ENCODE data around the gene MYO10.

The MYO10 gene

DNA sequence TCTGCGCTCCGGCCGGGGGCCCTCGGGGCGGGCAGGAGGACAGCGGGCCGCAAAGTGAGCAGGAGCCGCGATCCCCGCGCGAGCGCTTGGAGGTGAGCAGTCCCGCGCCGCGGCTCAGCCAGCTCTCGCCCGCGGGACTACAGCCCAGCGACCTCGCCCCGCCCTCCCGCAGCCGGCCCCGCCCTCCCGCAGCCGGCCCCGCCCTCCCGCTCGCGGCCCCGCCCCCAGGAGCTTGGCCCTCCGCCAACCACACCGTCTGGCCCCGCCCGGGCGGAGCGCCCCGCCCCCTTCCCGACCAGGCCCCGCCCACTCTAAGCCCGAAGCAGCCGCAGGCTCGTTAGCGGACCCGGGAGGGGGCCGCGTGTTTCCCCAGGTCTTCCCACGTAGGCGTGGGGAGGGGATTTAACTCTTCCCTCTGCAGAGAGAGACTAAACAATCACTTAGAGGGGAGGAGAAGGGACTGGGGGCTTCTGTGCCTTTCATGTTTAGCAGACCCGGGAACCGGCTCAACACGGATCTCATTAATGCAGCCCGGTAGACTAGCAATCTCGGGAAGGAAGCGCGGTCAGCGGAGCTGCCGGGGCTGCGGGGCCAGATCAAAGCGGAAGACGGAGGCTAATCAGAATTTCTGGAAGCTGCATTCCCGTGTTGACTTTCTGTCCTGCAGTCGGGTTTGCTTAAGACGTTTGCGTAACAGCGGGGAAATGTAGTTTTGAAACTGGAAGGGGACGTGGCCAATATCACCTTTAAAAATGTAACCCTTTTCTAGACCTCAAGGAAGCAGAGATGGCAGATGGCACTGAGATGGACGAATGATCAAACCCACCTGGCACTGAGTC lies at the start of gene MYO10 (continued):
- TF ChIP-seq, protein P1, sequence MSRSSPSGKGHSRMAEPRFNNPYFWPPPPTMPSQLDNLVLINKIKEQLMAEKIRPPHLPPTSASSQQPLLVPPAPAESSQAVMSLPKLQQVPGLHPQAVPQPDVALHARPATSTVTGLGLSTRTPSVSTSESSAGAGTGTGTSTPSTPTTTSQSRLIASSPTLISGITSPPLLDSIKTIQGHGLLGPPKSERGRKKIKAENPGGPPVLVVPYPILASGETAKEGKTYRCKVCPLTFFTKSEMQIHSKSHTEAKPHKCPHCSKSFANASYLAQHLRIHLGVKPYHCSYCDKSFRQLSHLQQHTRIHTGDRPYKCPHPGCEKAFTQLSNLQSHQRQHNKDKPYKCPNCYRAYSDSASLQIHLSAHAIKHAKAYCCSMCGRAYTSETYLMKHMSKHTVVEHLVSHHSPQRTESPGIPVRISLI (tag by site-specific recombination; IDR thresholded peaks at IDR 0.05), result no peak
- TF ChIP-seq ZNF768 (tag by site-specific recombination; IDR thresholded peaks at IDR 0.05) (no peak), EGR2 (tag by site-specific recombination; IDR thresholded peaks at IDR 0.05; ENCODE audit: low read depth) (peak; percentile 78), ZBTB21 (tag by site-specific recombination; IDR thresholded peaks at IDR 0.05) (no peak), BCL11B (tag by site-specific recombination; IDR thresholded peaks at IDR 0.05; ENCODE audit: low read depth) (peak; percentile 64; the same call in 1 of the 2 replicates), TRIM28 (IDR thresholded peaks at IDR 0.05; ENCODE audit: borderline replicate concordance, low read length) (no peak), KLF8 (tag by site-specific recombination; IDR thresholded peaks at IDR 0.05) (peak; percentile 95), ZNF521 (tag by site-specific recombination; IDR thresholded peaks at IDR 0.05) (no peak), PRDM1 (tag by site-specific recombination; IDR thresholded peaks at IDR 0.05) (0 out of 2 replicates have a peak, but pooled peaks have one; percentile 23), SCRT1 (tag by site-specific recombination; IDR thresholded peaks at IDR 0.05; ENCODE audit: borderline replicate concordance) (no peak), HOXD13 (CRISPR knock-in tag; IDR thresholded peaks at IDR 0.05; ENCODE audit: borderline replicate concordance) (no peak), ZNF624 (tag by site-specific recombination; IDR thresholded peaks at IDR 0.05) (no peak), ZBTB8A (tag by site-specific recombination; IDR thresholded peaks at IDR 0.05) (peak; percentile 7; the same call in 1 of the 2 replicates), ZNF140 (tag by site-specific recombination; IDR thresholded peaks at IDR 0.05) (no peak), ZNF76 (tag by site-specific recombination; IDR thresholded peaks at IDR 0.05; ENCODE audit: borderline replicate concordance, low read depth) (peak; percentile 15; the same call in 1 of the 2 replicates), KLF10 (tag by site-specific recombination; IDR thresholded peaks at IDR 0.05) (peak; percentile 71; the same call in 1 of the 2 replicates), ZNF114 (tag by site-specific recombination; IDR thresholded peaks at IDR 0.05) (no peak), ZNF350 (tag by site-specific recombination; IDR thresholded peaks at IDR 0.05) (no peak), ZNF341 (tag by site-specific recombination; IDR thresholded peaks at IDR 0.05; ENCODE audit: low read depth) (peak; percentile 28)
- TF ChIP-seq, protein P2, sequence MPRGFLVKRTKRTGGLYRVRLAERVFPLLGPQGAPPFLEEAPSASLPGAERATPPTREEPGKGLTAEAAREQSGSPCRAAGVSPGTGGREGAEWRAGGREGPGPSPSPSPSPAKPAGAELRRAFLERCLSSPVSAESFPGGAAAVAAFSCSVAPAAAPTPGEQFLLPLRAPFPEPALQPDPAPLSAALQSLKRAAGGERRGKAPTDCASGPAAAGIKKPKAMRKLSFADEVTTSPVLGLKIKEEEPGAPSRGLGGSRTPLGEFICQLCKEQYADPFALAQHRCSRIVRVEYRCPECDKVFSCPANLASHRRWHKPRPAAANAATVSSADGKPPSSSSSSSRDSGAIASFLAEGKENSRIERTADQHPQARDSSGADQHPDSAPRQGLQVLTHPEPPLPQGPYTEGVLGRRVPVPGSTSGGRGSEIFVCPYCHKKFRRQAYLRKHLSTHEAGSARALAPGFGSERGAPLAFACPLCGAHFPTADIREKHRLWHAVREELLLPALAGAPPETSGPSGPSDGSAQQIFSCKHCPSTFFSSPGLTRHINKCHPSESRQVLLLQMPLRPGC (tag by site-specific recombination; IDR thresholded peaks at IDR 0.05), result no peak
- TF ChIP-seq, protein P3, sequence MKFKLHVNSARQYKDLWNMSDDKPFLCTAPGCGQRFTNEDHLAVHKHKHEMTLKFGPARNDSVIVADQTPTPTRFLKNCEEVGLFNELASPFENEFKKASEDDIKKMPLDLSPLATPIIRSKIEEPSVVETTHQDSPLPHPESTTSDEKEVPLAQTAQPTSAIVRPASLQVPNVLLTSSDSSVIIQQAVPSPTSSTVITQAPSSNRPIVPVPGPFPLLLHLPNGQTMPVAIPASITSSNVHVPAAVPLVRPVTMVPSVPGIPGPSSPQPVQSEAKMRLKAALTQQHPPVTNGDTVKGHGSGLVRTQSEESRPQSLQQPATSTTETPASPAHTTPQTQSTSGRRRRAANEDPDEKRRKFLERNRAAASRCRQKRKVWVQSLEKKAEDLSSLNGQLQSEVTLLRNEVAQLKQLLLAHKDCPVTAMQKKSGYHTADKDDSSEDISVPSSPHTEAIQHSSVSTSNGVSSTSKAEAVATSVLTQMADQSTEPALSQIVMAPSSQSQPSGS (tag by site-specific recombination; IDR thresholded peaks at IDR 0.05; ENCODE audit: low read depth), result no peak
- TF ChIP-seq, protein P4, sequence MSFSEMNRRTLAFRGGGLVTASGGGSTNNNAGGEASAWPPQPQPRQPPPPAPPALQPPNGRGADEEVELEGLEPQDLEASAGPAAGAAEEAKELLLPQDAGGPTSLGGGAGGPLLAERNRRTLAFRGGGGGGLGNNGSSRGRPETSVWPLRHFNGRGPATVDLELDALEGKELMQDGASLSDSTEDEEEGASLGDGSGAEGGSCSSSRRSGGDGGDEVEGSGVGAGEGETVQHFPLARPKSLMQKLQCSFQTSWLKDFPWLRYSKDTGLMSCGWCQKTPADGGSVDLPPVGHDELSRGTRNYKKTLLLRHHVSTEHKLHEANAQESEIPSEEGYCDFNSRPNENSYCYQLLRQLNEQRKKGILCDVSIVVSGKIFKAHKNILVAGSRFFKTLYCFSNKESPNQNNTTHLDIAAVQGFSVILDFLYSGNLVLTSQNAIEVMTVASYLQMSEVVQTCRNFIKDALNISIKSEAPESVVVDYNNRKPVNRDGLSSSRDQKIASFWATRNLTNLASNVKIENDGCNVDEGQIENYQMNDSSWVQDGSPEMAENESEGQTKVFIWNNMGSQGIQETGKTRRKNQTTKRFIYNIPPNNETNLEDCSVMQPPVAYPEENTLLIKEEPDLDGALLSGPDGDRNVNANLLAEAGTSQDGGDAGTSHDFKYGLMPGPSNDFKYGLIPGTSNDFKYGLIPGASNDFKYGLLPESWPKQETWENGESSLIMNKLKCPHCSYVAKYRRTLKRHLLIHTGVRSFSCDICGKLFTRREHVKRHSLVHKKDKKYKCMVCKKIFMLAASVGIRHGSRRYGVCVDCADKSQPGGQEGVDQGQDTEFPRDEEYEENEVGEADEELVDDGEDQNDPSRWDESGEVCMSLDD (tag by site-specific recombination; IDR thresholded peaks at IDR 0.05), result no peak
- TF ChIP-seq, protein P5, sequence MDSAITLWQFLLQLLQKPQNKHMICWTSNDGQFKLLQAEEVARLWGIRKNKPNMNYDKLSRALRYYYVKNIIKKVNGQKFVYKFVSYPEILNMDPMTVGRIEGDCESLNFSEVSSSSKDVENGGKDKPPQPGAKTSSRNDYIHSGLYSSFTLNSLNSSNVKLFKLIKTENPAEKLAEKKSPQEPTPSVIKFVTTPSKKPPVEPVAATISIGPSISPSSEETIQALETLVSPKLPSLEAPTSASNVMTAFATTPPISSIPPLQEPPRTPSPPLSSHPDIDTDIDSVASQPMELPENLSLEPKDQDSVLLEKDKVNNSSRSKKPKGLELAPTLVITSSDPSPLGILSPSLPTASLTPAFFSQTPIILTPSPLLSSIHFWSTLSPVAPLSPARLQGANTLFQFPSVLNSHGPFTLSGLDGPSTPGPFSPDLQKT (IDR thresholded peaks at IDR 0.05; ENCODE audit: borderline replicate concordance, low read depth, low read length), result no peak
- TF ChIP-seq, protein P6, sequence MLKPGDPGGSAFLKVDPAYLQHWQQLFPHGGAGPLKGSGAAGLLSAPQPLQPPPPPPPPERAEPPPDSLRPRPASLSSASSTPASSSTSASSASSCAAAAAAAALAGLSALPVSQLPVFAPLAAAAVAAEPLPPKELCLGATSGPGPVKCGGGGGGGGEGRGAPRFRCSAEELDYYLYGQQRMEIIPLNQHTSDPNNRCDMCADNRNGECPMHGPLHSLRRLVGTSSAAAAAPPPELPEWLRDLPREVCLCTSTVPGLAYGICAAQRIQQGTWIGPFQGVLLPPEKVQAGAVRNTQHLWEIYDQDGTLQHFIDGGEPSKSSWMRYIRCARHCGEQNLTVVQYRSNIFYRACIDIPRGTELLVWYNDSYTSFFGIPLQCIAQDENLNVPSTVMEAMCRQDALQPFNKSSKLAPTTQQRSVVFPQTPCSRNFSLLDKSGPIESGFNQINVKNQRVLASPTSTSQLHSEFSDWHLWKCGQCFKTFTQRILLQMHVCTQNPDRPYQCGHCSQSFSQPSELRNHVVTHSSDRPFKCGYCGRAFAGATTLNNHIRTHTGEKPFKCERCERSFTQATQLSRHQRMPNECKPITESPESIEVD (tag by site-specific recombination; IDR thresholded peaks at IDR 0.05), result no peak
- TF ChIP-seq, protein P7, sequence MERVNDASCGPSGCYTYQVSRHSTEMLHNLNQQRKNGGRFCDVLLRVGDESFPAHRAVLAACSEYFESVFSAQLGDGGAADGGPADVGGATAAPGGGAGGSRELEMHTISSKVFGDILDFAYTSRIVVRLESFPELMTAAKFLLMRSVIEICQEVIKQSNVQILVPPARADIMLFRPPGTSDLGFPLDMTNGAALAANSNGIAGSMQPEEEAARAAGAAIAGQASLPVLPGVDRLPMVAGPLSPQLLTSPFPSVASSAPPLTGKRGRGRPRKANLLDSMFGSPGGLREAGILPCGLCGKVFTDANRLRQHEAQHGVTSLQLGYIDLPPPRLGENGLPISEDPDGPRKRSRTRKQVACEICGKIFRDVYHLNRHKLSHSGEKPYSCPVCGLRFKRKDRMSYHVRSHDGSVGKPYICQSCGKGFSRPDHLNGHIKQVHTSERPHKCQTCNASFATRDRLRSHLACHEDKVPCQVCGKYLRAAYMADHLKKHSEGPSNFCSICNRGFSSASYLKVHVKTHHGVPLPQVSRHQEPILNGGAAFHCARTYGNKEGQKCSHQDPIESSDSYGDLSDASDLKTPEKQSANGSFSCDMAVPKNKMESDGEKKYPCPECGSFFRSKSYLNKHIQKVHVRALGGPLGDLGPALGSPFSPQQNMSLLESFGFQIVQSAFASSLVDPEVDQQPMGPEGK (tag by site-specific recombination; IDR thresholded peaks at IDR 0.05), result peak; percentile 78
